Tibial nerve (tissue), 4 donors: ENCODE measurements around the gene FTH1.

Experiments
- CTCF ChIP-seq, 5 experiments: fragments of 200-600 bp in 3 of 5; fragments of 450-650 bp in 2 of 5; sonication (generic) in 3 of 5; IDR thresholded peaks; one replicate each; pipeline ENCODE4 v1.5.1; 2016 to 2019; ENCODE audit warnings: antibody characterized with exemption in 5 of 5, mild to moderate bottlenecking in 3 of 5, moderate library complexity in 2 of 5
- EP300 ChIP-seq, 2 donors: sonication (generic); formaldehyde crosslinking; IDR thresholded peaks; one replicate each; pipeline ENCODE4 v1.6.1; 2017; ENCODE audit warnings: antibody characterized with exemption in 2 of 2, mild to moderate bottlenecking in 1 of 2
- POLR2A ChIP-seq, 2 donors: fragments of 450-650 bp; IDR thresholded peaks; one replicate each; pipeline ENCODE4 v1.6.1; 2017; ENCODE audit warnings: antibody characterized with exemption in 2 of 2, mild to moderate bottlenecking in 2 of 2, moderate library complexity in 2 of 2

DNA sequence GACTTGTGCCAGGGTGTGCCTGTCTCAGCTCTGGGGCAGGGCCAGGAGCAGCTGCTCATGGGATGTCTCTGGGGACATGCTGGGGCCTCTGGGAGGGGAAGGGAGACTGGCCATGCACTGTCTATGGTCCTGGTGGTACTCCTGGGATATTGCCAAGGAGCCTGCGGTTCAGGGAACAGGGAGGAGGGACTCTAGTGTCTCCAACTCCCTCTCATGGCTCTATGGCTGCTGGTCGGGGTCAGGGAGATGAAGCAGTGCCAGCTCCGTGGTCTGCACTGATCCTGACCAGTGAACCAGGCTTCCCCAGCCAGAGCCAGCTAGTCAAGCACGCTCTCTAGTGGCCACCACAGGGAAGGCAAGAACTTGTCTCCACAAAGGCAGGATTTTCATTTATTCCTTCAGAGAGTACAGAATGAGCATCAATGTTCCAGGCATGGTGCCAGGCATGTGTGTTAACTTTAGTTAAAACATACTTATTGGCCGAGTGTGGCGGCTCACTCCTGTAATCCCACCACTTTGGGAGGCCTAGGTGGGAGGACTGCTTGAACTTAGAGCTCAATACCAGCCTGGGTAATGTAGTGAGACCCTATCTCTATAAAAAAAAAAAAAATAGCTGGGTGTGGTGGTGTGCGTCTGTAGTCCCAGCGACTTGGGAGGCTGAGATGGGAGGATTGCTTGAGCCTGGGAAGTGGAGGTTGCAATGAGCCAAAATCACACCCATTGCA lies 19.8 kb downstream of the FTH1 start:
- TF ChIP-seq CTCF (IDR thresholded peaks at IDR 0.05) (peak; percentile 88 to 97 (median 94)), POLR2A (IDR thresholded peaks at IDR 0.05) (peak in 1 of 2 donors; percentile 29), EP300 (IDR thresholded peaks at IDR 0.05) (peak in 1 of 2 donors; percentile 76)
